Activated CD8-positive, alpha-beta memory T cell treated with anti-CD3 and anti-CD28 coated beads, Interleukin-2, amount 50 U/mL, for 24 hours (primary cell): ENCODE measurements around the gene PFKM.

ENCODE experiments used
- DNase-seq: peaks from one replicate; pipeline ENCODE4 v3.0.0-alpha.2; 2020; ENCODE audit errors: extremely low read depth

PFKM gene

DNA sequence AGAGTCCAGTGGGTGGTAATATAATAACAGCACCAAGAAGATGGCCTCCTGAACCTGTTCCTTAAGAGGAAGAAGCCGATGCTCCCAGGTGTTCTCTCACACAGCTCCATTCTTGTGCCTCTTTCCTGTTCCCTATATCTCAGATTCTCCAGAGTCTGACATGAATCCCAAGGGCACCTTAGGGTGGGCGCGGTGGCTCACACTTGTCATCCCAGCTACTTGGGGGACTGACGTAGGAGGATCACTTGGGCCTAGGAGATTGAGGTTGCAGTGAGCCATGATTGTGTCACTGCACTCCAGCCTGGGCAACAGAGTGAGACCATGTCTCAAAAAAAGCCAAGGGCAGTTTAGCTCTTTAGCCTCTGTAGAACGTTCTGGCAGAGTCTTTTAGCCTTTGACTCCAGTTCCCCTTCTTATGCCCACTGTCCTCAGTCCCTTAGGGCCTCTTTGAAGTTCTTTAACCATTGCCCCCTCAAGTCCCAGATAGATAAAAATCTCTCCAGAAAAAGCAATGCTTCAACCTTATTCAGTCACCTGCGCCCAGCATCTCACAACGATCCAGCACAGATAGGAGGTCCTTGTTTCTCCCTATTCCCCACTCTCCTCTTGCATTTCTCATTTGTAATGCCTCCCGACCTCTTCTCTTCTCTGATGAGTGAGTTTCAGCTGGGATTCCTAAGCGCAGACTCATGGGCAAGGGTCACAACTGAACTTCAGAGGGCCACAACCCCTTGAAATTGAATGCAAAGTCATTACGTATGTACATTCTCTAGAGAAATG lies 68.9 kb downstream of the PFKM start:
- DNase-seq: no peak

DNA sequence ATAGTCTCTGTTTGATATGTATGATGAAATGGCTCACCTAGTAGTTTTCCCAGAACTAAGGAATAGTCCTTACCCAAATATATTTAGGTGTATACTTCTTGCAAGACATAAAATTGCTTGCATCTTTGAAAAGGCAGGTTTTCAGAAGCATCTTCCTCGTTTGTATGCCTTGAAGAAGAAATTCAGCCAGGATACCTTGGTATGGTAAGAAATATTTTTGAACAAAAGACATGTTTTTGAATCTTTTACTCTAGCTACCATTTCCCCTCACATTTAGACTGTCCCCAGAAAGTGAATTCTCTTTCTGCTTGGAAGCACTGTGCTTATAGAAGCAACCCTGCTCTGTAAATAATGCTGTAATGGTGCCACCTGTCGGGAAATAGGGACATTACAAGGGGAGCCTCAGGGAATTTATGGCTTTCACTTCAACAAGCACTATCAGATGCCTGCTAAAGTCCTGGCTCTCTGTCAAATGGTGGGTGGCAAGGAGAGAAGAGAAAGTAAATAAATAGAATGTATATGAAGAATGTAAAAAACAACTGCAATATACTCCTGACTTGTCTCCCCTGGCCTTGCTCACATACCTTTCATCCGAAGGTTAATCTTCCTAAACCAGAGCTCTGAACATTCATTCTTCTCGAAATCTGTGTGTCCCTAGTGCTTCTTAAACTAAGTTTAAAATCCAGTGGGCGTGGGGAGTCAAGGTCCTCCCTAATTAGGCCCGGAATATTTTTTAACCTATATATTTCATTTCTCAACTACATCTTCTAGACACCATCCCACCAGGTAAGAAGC lies 70.4 kb downstream of the PFKM start:
- DNase-seq: peak; percentile 38

DNA sequence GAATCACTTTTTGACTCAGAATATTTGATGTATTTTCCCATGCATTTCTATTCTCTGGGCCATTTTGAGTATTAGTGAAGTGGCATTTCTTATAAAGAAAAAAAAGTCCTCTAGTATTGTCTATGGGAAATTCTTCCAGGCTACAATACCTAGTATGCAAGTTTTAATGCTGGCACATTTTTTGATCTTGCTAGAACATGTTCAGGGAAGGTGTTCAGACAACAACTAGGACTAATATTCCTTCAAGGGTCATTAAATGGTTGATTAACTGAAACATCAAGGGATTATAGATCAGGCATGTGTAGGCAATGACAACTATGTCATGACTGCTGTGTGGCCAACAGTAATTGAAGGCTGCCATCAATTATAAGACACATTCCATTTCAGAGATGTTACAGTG lies 71.9 kb downstream of the PFKM start:
- no peak for DNase-seq

DNA sequence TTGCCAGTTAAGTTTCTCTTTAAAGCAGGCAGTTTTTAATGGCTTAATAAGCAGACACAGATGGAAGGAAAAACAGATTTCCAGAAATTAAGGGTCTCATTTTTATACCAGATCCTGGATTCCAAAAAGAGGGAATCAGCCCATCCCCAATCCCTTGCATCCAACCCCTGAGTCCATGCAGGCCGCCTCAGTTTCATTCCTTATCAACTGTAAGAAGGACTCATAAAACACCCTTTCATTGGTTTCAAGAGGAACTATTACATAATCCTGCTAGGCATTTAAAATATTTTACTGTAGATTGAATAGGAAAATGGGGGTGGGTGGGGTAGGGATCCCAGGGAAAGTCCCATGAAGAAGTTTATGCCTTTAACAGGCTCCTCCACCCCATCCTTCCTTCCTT lies 73.7 kb downstream of the PFKM start:
- DNase-seq: no peak

DNA sequence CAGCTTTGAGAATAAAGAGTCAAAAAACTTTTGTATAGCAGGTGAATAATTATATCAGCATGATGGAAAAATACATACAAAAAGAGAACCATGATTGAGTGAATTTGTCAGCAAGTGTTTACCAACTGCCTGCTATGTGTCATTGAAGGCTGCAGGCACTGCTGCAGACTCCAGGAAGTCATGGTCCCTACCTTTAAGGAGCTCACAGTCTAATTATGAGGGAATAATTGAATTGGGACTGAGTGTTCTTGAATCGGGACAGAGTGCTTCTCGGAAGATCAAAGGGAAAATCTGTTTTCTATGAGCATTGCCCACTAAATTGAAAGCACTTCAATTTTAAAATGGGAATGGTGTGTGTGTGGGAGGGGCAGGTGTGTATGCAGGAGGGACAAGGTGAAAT lies 74.5 kb downstream of the PFKM start:
- no peak for DNase-seq

DNA sequence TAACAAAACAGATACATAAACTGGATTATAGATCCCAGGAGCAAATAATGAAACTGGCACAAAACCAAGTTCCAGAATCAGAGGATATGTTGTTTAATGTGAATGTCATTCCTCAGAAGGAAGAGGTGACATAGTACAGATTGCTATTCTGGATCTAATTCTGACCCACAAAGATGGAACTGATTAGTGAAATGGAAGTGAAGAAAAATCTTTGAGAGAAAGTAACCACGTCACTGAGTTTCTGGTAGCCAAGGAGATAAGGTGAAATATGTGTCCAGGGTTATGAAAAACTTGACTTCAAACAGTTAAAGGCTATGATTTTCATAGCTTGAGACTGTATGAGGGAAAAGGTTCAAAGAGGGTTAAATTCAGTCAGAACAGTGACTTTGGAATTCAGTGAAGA lies 75.6 kb downstream of the PFKM start:
- no peak for DNase-seq
